Stimulated activated CD4-positive, alpha-beta T cell treated with anti-CD3 and anti-CD28 coated beads, TNF-alpha, amount 100 ng/mL, for 4 hours (primary cell): Measurements from ENCODE around the gene SRGAP3.
A peak's percentile ranks its signal among the peaks of the same experiment; 100 is the strongest.

Experiments used
- DNase-seq, 3 experiments: peaks; one replicate each; pipeline ENCODE4 v3.0.0-alpha.2; 2020; ENCODE audit warnings: low read depth in 3 of 3

Gene SRGAP3

DNA sequence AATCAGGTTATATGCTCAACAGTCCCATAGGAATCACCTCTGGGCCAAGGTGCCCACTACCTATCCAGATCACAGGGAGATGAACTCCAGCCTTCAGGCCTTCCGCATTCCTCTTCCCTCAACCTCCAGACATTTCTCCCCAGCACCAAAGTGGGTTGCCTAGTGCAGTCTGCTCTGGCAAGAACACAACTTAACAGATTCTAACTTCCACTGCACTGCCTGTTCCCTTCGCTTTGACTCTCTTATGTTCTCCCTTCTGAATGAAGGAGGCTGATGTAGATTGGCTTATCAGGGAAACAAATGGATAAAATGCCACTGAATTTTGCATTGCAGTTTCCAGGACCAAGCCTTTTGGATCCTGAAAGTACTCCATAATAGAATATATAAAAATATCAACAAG is 106.3 kb downstream of the SRGAP3 start:
- no peak for DNase-seq

DNA sequence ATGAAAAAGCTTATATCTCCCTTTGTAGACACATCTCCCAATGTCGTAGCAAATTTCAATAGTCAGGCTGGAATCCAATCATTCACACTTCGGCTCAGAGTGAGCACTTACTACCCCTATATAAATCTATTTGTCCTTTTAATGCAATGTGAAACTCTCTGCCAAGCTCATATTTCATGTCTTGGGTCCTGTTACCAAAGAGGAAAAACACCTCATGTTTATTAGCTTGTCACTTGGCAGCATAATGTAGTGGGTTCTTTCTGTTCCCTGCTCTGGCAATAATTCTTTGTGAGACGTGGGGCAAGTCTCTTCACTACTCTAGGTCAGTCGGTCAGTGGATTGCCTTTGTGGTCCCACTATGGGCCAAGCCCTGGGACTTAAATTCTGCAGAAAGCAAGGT is 107.1 kb downstream of the SRGAP3 start:
- DNase-seq, result no peak

DNA sequence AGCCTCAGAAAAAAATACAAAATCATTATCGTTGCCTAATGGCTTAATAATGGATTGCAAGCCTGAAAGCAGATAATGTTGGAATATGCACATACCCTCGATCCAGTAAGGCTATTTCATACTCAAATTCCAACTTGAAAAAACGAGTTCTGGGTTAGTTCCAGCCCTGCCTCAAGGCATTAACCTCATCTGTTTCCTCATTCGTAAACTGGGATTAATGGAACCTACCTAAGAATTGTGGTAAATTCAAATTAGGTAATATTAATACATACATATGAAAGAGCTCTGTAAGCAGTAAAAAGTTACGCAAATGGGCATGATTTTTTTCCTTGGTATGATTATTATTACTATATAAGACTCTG is 107.5 kb downstream of the SRGAP3 start:
- no peak for DNase-seq

- no peak for DNase-seq
Measured at GRCh38 chr3:9139366-9139765, 110.1 kb downstream of the SRGAP3 start.

GRCh38 chr3:9137676-9138075 is 111.8 kb downstream of the SRGAP3 start:
- DNase-seq, result no peak

DNA sequence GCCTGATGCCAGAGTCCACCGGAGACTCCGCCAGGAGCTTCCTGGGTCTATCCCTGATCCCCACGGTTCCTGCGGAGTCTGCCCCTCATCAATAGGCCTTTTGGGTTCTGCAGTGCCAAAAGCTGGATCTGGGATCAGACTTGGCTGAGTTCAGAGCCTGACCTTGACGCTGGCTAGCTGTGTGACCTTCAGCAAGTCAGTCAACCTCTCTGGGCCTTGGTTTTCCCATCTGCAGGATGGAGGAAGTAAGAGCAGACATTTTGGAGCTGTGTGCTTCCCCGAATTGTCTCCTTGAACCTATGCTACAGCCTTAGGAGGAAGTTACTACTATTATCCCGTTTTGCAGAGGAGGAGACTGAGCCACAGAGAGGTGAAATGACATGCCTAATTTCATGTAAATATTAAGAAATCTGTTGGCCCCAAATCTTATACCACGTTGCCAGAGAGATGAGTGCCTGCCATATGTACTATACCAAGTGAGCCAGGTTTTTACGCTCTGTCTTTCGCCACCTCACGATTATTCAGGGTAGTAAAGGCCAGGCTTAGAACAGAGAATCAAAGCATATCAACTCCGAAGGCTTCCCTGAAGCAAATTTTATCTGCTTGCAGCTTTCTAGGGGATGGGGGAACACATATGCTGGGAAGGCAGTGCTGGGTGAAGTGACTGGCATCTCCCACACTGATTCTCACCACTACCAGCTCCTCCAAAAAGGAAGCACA is 112.5 kb downstream of the SRGAP3 start:
- no peak for DNase-seq

DNA sequence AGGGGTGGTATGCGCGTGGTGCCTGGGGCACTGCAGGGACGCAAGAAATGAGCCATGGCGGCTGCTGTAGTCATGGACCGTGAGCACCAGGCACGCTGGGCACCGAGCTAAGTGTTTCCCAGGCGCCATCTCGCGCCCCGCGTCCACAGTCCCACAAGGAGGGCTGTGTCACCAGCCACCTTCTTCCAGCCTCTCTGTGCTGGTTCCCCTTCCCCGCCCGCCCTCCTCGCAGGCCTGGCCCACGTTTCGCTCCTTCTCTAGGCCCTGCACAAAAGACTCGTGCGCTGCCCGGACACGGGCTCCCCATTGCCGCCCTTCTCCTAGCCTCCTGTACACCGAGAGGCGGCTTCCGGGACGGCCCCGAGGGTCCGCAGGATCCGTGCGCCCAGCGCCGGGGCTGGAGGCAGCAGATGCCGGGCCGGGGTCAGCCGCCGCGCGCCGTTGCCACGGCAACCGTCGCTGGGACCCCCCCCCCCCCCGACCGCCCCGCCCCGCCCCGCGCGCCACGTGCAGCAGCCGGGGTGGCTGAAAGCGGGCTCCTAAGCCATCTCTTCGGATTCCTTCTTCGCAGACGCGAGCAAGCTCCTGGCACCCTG is 113.4 kb downstream of the SRGAP3 start:
- peak in 1 of 3 experiments; percentile 5 for DNase-seq

DNA sequence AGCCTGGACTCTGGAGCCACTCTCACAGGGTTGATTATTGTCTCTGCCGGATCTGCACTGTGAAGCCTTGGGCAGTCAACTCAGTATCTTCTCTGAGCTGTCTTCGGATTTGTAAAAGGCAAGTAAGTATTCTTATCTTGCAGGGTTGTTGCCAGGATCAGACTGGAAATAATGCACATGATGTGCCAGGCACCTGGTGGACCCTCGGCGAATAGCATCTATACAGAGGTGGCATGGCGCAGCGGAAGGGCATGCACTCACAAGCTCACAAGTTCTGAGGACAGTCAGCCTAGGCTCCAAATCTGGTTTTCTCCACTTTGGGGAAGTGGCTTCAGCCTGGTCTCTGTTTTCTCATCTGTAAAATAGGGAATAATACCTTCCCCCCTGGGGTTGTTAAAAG is 113.9 kb downstream of the SRGAP3 start:
- DNase-seq, result no peak

DNA sequence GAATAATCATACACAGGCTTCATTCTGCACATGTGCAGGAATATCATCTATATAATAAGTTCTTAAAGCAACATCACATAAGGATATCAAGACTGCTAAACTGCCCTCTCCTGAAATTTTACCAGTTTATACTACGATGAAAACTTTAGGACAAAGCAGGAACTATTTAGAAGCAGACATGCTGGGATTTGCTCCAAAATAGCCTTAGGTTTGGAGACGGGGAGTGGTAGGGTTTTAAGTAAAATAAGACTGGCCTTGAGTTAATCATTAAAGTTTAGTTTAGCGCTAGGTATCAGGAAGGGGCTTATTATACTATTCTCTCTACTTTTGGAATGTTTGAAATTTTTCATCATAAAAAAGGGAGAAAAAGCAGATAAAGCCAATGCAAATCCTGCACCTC is 115.8 kb downstream of the SRGAP3 start:
- DNase-seq, result no peak

- DNase-seq, result no peak
Measured at GRCh38 chr3:9130345-9131305, 118.8 kb downstream of the SRGAP3 start.

GRCh38 chr3:9129365-9129764 is 120.1 kb downstream of the SRGAP3 start:
- DNase-seq, result no peak

DNA sequence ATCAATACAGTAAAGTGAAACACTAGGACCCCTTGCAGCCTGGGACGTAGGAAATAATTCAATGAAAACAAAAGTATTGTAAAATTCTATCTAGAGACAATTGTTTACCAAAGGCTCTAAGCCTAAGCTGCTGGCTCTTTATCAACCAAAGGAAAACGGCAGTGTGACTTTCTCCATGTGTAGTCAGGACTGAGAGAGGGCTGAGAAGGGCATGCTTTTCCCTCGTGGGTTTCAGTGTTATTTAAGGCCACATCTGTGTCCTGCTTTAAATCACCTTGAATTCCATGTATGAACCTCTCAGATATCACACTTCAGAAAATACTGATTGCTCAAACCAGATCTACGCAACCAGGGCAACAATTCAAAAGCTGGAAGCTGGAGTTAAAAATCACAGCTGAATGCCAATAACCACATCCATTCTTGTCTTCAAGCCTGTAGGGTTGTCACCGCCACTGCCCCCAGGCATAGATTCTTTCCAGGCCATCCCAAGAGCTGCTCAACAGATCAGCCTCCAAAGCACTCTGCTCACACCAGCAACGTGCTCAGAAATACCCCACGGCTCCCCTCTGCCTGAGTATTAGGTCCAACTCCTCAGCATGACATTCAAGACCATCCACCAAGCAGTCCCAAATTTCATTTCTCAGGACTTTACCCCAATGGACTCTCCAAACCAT is 124.0 kb downstream of the SRGAP3 start:
- DNase-seq, result no peak

- no peak for DNase-seq
Measured at GRCh38 chr3:9124730-9125129, 124.7 kb downstream of the SRGAP3 start.

DNA sequence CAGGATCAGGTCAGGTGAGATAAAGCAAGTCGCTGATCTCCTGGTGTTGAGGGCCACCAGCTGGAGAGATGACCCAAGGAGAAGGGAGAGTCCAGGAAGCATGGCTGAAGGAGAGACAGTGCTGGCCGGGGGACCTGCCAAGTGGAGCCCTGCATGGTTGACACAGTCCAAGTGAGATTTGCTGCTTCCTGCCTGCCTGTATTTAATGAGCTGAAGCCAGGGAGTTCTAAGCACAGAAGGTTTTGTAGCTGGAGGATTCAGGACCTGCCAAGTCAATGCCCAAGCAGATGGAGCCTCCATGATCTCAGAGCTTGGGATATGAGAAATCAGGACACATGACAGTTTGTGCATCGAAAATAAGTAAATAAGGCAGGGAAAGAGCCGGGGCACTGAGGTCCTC is 125.6 kb downstream of the SRGAP3 start:
- no peak for DNase-seq

GRCh38 chr3:9122732-9123364 is 126.6 kb downstream of the SRGAP3 start:
- no peak for DNase-seq

- no peak for DNase-seq
Measured at GRCh38 chr3:9121366-9122001, 128.0 kb downstream of the SRGAP3 start.

DNA sequence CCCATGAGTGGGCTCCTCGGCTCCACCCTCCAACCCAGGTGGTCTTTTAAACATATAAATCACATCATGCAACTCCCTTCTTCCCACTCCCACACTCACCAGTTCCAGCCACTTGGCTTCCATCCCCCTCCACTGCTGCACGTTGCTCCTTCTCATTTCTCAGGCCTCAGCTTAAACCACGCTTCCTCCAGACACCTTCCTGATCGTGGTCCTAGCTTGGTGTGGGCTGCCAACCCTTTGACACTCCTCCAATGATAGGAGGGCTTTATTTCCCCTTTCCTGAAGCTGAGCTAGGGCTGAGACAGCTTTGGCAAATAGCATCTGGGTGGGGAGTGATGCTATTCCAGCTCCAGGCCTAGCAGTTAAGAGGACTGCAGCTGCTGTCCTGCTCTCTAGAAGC is 130.1 kb downstream of the SRGAP3 start:
- DNase-seq, result no peak

GRCh38 chr3:9118222-9118621 is 131.2 kb downstream of the SRGAP3 start:
- DNase-seq, result no peak

GRCh38 chr3:9117220-9117619 is 132.2 kb downstream of the SRGAP3 start:
- DNase-seq, result no peak

DNA sequence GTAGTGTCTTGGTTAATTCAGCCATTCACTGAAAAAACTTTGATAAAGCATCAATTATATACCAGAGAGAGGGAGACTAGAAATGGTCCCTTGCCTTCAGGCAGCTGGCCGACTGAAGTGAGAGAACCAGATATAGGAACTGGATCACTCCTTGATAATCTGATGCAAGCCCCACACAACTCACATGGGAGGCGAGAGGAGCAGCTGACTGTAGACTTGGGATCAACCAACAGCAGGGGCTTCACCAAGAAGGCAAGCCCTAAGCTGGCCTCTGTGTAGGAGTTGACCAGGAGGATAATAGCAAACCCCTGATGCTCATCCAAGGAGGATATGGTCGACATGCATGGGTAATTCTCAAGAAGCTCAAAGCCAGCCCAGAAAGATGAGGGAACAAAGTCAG is 133.1 kb downstream of the SRGAP3 start:
- DNase-seq, result no peak

DNA sequence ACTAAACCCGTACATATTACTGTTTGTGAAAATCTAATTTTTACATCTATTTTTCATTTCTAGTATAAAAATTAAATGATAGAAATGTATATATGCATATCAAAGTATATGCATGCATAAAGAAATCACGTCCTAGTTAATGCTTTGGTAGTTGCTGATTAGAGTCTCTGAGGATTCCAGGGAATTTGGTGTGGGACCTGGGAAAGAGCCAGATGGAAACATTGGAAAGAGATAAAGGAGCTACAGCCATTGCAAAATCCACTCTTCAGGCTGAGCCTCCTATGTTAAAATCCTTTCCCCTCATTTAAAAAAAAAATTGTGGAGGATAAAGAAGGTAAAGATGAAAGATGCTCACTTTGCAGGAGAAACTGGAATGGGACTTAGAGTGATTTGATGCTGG is 134.1 kb downstream of the SRGAP3 start:
- DNase-seq, result no peak
